CD4-positive, alpha-beta T cell treated with Interleukin-15 for 4 hours (primary cell): ENCODE data around the gene FGR.
A peak's percentile ranks its signal among the peaks of the same experiment; 100 is the strongest.
"Not testable (repeated sequence)": the region's sequence is repeated elsewhere in the genome, so short reads cannot be mapped to it uniquely, and the experiment has no call there.

ENCODE experiments used
- DNase-seq: peaks from one replicate; pipeline ENCODE4 v3.0.0-alpha.2; 2020; ENCODE audit warnings: low spot score

The FGR gene

DNA sequence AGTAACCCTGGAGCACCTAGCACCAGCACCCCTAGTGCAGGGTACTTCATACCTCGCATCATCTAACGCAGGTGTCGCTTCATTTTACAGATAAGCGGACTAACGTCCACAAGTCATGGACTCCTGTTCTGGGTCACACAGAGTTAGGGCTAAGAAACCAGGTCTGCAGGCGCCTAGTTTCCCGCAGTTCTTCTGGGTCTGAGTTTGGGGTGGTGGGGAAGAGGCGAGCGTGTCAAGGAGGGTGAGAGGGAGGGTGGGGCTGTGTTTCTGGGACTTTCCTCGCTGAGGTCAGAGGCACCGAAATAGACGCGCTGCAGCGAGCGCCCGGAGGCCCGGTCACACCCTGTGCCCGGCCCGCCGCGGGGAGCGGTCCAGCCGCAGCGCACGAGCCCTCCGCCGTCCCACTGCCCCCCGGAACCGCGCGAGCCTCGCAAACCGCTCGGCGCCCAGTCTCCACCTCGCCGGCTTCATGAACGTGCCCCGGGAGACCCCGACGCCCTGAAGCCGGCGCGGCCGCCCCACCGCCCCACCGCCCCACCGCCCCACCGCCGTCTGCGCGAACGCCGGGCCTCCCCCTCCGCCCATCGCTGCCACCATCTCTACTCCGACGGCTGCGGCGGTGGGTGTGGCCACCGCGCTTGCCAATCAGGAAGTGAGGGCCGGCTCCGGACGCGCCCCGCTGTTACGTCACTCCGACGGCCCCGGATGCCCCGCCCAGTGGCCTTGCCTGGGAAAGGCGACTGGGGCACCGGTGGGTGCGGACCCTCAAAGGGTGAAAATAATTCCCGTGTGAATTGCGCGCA, 24.7 kb upstream of the FGR start:
- peak; percentile 87 for DNase-seq

DNA sequence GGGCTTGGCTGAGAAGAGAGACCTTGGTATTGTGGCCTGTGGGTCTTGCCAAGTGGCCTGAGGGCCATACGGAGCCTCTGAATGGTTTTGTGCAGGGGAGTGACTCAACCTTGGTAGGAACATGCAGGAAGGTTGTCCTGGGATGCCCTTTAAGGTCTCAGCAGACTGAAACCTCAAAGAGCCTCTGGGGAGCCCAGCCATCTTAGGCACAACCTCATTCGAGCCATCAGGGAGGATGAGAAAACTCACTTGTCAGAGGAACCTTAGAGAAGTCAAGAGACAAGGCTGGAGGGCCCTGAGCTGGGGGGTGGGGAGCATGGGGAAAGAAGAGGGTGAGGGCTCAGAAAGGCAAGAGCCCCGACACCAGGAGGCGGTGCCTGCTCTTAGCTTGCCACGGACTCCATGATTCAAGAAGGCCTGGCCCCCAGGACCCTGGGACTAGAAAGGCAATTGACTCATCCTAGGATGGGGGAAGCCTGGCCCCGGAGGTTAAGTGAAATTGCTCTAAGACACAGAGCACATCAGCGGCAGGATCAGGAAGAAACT, 24.0 kb upstream of the FGR start:
- no peak for DNase-seq

DNA sequence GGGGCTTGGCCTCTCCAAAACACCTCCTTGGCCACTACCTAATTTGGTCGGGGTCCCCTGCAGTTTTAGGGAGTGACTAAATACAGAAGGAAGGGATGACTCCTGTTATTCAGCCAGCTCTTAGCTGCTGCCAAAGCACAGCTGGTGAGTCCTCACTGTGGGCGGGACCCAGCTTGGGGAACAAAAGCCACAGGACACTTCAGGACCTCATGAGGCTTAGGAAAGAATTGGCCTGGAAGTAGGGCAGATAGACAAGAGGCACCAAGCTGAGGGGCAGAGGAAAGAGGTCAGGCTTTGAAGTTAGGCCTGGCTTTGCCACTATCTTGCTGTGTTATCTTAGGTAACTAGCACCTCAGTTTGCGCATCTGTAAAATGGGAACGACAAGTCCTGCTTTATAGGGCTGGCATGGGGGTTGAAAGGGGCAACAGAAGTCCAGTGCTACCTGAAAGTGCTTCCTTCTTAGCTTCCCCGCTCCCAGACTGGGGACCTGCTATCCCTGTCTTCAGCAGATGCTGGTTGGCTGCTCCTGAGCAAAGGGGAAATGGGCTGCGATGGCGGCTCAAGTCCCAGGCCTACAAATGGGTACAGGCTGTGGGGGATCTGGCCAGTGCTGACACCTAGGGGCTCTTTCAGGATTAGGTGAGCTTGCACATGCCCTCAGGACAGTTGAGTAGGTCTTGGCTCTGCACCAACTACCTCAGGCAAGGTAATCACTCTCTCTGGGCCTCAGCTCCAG, 21.3 kb upstream of the FGR start:
- DNase-seq: no peak

DNA sequence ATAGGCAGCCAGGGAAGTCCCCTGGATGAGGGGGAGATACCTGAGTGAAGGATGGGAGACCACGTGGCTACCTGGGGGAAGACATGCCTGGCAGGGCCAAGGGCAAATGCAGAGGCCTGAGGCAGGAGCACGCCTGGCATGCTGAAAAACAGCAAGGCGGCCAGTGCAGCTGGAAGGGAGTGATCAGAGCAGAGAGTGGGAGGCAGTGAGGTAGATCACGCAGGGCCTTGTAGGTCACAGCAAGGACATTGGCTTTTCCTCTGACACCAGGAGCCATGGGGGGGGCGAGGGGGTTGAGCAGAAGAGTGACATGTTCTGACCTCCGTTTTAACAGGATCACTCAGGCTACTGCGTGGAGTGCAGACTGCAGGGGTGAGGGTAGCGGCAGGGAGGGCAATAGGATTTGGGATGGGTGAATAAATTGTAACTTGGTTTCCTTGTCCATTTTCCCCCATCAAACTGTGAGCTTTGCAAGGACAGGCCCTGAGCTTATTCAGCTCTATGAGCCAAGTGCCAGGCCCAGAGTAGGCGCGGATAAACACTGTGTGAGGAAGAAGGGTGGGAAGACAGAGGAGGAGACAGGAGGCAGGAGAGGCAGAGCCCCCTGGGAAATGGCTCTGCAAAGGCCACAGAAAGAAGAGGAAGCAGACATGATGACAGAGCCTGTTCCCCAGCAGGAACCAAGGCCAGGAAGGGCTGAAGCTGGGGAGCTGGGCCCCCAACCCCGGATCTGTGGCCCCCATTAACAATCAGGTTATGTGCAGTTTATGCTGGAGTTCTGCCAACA, 20.4 kb upstream of the FGR start:
- no peak for DNase-seq

DNA sequence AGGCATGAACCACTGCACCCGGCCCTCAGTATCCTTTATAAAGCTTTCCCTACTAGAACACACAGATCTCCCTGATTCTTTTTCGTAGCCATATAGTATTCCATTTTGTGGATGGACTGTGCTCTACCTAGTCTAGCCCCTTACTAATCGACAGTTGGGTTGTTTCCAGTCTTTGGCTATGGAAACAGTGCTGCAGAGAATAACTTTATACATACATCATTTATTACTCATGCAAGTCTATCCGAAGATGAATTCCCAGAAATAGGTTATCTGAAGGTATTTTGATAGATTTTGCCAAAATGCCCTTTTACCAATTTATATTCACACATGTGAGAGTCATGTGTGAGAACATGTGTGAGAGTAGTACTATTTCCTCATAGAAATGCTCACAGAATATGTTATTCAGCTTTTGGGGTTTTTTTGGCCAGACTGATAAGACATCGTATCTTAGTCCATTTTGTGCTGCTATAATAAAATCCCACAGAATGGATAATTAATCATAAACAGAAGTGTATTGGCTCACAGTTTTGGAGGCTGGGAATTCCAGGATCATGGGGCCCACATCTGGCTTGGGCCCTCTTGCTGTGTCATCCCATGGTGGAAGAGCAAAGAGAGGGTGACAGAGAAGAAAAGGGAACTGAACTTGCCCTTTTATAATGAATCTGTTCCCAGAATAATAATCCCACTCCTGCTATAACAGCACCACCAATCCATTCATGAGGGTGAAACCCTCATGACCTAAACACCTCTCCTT, 17.3 kb upstream of the FGR start:
- DNase-seq: no peak

DNA sequence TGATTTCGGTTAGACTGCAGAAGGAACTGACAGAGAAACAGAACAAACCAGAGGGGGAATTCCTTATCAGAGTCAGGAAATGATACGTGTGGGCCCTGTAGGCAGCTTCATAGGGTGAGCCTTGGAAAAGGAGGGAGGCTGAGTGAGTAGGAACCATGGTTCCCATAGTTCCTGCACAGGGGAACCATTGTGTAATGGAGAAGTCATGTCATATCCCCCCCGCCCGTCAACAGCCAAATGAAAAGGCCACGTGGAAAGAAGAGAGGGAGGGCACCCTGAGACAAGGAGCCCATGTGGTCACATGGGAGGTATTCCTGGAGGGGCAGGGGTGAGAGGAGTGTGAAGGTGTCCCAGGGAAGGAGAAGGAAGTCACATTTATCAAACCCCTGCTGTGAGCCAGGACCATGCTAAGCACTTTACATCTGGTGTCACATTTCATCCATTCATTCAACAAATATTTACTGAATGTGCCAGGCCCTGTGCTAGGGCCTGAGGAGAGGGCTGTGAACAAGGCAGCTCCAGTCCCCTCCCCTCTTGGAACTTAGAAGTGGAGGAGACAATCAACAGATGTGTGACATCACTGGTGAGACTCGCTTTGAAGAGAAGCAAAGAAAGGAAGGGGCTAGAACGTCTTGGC, 15.7 kb upstream of the FGR start:
- no peak for DNase-seq

DNA sequence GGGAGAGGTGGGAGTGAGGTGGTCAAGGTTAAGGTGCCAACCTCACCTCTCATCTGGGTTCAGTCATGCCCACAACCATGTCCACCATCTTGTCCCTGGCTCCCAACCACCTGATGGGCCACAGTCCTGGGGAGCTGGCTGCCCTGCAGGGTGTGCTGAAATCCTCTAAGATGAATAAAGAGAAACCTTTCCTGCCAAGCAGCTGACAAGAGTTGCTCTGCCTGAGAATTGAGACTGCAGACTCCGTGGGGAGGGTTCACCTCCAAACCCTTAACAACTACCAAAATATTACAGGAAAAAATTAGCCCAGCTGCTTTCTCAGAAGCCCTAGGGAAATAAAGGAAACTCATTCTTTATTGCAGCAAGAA, 15.2 kb upstream of the FGR start:
- DNase-seq: no peak

DNA sequence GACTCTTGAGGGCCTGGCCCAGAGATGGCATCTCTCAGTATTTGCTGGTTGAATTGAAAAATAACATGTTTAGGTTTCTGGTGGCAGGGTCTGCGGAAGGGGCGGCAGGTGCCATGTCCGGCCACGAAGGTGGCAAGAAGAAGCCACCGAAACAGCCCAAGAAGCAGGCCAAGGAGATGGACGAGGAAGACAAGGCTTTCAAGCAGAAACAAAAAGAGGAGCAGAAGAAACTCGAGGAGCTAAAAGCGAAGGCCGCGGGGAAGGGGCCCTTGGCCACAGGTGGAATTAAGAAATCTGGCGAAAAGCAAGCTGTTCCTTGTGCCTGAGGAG, 14.3 kb upstream of the FGR start:
- DNase-seq: no peak

DNA sequence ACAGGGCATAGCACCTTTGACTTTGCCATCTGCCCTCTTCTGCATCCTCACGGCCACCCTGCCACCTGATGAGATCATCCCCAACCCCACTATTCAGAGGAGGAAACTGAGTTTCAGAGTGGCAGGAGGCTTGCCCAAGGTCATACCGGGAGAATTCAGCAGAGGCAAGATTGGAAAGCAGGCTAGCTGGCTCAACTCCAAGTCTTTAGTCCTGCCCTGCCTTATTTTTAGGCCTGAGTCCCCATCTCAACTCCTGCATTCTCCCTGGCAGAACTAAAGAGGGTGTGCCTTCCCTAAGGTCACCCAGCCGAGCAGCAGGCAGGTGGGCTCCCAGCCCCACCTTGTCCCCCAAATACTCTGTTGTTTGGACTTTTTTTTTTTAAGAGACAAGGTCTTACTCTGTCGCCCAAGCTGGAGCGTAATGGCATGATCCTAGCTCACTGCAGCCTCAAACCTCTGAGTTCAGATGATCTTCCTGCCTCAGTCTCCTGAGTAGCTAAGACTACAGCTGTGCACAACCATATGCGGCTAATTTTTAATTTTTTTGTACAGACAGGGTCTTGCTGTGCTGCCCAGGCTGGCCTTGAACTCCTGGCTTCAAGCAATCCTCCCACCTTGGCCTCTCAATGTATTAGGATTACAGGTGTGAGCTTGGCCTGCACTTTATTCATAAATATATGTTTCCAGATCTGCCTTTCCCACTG, 13.8 kb upstream of the FGR start:
- DNase-seq: no peak

DNA sequence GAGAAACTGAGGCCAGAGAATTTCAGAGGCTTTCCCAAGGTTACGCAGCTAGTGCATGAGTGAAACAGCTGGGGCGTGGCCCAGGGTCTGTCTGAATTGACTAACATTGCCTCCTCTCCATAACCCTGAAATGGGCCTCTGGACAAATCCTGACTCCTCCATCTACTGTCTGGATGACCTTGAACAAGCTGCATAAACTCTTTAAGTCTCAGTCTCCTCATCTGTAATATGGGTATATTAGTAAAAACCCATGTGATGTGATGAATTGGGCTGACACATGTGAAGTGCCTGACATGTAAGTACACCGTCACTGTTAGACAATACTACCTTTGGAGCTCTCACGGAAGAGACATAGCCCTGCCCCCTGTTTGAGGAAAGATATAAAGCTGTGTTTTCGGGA, 12.3 kb upstream of the FGR start:
- DNase-seq: no peak

DNA sequence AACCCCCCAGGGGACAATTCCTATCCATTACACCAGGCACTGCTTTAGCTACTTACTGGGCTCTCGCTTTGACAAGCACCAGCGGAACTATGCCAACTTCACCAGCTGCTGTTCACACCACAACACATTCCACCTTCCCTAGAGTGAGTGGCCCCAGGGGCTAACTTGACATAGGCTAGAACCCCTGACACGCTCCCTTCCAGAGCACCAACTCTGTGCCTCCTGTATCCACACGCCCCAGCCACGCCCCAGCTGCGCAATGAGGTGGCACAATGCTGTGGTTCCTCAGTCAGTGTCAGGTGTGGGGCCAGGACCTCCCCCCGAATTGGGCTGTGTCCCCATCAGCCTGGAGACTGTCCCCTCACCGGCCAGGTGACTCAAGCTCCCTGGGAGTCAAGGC, 11.7 kb upstream of the FGR start:
- no peak for DNase-seq

DNA sequence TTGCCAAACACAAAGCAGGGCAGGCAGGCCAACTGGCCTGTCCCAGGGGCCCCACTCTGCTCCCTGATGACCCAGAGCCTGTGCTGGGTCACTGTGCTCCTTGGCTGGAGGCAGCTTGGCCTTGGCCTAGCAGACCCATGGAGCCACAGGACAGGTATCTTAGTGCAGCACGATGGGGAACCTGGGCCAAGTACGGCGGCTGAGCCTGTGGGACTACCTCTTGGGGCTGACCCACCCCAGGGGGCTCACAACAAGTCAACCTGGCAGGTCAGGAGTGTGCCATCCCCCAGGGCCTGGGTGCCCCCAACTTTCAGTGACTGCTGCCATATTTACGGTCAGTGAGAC, 10.1 kb upstream of the FGR start:
- no peak for DNase-seq

DNA sequence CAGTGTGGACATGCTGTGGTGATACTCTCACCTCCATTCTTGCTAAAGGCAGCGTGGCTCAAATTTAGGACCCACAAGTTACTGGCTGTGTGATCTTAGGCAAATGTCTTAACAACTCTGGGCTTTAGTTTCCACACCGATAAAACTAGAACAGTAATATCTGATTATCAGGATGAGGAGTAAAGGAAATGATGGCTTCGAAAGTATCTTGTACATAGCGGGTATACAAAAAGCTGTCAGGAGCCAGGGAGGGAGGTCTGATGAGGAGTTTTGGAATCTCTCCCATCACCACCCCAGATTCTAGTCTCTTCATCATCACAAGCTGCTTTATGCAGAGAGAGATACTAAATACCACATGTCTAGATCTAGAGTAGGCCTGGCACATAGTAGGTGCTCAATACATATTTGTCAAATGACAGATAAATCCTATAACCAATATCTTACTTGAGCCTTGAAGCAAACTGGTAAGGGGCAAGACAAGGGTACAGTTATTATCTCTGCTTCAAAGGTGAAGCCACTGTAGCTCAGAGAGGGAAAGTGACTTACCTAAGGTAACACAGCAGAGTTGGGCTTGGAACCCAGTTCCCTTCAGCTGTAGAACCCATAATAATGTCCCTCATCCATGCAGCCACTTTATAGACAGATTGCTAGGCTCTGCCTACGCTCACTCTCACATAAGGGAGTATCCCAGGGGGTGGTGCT, 9.5 kb upstream of the FGR start:
- no peak for DNase-seq

DNA sequence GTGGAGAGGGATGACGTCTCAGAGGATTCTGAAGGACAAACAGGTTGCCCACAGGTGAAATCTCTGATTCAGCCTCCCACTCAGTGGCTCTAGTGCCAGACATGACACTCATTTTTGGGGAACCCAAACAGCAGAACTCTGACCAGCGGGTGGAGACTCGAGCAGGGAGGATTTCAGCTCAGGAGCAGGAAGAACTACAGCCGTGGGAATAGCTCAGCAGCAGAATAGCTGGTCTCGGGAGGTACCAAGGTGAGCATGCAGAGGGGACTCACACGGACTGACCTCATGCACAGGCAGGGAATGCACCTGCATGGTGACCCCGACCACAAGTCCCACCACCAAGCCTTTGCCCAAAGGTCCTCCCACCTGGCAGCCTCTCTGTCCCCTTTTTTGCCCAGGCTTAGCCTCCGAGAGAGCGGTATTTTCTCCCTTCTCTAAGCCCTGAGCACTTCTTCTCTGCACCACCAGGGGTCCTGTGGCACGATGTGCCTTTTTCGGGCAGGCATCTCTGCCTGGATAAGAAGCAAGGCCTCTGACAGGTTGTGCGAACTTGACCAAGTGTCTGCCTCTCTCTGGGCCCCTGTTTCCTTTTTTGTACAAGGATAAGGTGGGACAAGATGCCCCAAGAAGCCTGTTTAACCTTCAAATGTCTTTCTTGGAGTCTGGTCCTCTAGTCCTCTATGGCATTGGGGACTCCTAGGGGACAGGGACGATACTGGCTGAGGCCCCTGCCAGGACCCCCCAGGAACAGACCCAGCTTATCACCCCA, 8.8 kb upstream of the FGR start:
- DNase-seq: peak; percentile 83

DNA sequence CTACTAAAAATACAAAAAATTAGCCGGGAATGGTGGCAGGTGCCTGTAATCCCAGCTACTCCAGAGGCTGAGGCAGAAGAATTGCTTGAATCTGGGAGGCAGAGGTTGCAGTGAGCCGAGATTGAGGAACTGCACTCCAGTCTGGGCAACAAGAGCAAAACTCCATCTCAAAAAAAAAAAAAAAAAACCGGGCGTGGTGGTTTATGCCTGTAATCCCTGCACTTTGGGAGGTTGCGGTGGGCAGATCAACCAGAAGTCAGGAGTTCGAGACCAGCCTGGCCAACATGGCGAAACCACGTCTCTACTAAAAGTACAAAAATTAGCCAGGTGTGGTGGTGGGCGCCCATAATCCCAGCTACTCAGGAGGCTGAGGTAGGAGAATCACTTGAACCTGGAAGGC, 5.5 kb upstream of the FGR start:
- not testable (repeated sequence) for DNase-seq

DNA sequence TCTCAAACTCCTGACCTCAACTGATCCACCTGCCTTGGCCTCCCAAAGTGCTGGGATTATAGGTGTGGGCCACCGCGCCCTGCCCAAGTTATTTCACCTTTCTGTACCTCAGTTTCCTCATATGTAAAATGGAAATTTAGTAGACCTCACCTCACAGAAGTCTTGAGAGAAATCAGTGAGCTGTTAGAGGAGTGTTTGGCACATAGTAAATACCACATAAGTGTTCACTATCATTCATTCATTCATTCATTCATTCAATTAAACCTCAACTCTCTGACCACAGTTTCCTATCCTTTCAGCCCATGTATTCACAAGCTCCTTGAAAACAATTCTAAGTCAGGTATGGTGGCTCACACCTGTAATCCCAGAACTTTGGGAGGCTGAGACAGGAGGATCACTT, 3.8 kb upstream of the FGR start:
- DNase-seq: no peak

DNA sequence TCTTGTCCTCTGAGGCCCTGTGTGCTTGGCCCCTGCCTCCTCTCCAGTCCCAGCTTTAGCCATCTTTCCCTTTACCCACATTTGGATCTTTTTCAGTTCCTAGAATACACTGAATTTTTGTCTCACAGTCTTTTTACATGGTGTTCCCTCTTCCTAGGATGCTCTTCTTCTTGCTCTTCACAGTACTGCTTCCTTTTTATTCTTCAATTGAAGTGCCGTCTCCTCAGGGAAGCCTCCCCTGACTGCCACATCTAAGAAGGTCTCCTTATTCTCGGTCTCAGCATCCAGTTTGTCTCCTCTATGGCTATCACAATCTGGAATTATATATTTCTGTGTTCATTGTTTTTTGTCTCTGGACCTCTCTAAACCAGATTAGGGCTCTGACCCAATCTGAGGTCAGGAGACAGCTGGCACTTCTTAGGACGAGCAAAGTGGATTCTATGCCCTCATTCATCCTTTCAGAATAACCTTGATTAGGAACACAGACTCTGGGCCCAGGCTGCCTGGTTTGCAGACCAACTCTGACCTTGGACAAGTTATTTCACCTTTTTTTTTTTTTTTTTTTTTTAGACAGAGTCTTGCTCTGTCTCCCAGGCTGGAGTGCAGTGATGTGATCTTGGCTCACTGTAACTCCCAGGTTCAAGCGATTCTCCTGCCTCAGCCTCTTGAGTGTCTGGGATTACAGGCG, 3.2 kb upstream of the FGR start:
- DNase-seq: no peak

DNA sequence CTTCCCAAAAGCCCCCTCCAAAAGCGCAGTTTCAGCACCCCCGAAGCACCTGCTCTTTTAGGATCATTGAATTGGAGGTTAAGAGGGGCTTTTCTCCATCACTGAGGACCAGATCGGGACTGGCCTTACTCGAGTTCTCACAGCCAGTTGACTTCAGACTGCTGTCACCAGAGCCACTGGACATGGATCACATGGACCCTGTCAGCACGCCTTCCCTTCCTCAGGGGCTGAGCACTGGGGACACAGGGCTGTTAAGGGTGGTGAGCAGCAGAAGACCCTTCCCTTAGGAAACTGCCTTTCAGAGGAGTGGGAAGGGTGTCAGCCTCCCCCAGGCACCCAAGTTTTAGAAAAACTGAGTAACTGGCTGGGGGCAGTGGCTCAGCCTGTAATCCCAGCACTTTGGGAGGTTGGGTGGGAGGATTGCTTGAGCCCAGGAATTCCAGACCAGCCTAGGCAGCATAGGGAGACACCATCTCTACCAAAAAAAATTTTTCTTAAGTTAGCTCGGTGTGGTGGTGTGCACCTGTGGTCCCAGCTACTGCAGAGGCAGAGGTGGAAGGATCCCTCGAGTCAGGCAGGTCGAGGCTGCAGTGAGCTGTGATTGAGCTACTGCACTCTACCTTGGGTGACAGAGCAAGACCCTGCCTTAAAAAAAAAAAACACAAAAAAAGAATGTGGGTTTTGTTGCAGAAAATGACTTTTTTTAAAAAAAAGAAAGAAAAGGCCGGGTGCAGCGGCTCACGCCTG, 584 bp upstream of the FGR start:
- no peak for DNase-seq
